Ishikawa (cell line): Measurements from ENCODE around the gene FSIP1.

Experiments used
- CEBPB ChIP-seq: IDR thresholded peaks from 2 replicates; pipeline ENCODE4 v1.6.1; 2012
- CREB1 ChIP-seq: IDR thresholded peaks from 2 replicates; pipeline ENCODE4 v1.6.1; 2012; ENCODE audit warnings: low read depth
- EGR1 ChIP-seq: IDR thresholded peaks from 2 replicates; pipeline ENCODE4 v1.6.1; 2012
- EP300 ChIP-seq: IDR thresholded peaks from 2 replicates; pipeline ENCODE4 v1.6.1; 2012; ENCODE audit warnings: borderline replicate concordance
- FOXM1 ChIP-seq: IDR thresholded peaks from 2 replicates; pipeline ENCODE4 v1.6.1; 2012; ENCODE audit warnings: low read depth, borderline replicate concordance
- NFIC ChIP-seq: IDR thresholded peaks from 2 replicates; pipeline ENCODE4 v1.6.1; 2012
- RAD21 ChIP-seq: IDR thresholded peaks from 2 replicates; pipeline ENCODE4 v1.6.1; 2012; ENCODE audit warnings: low read depth
- USF1 ChIP-seq: IDR thresholded peaks from 2 replicates; pipeline ENCODE4 v1.6.1; 2012
- ZBTB7A ChIP-seq: IDR thresholded peaks from 2 replicates; pipeline ENCODE4 v1.6.1; 2012; ENCODE audit warnings: low read depth
- TF ChIP-seq, protein P1 (sequence below): IDR thresholded peaks from 2 replicates; pipeline ENCODE4 v1.6.1; 2012; ENCODE audit warnings: low read depth, mild to moderate bottlenecking
- TF ChIP-seq, protein P2 (sequence below): IDR thresholded peaks from 2 replicates; pipeline ENCODE4 v1.6.1; 2012

DNA sequence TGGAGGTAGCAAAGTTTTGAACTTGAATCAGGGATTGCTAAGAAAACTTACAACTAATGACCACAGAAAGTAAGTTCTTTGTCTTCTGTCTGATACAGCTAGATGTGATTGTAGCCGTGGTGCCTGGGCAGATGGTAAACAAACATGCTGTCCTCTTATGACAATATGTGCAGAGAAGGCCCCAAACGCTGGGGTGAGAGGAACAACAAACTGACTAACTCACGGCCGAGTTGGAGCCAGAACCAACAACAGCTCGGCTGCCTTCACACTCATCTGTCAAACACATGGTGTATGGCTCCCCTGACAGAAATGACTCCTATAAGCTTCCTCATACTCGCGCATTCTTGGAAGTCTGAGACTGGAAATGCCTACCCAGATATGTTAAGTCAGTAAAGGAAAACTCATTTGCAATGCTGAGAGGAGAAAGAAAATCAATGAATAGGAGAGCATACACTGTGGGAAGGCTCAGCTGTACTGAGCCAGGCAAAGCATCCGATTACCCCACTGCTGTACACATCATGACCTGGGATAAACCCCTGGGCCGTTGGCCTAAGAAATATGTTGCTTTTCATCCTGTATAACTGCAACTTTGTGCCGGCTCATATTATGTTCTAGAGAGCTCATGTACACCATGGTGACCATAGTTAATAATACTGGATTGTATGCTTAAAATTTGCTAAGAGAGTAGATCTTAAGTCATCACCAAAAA is 196.1 kb downstream of the FSIP1 start:
- TF ChIP-seq EP300 = no peak
- no peak for TF ChIP-seq ZBTB7A
- TF ChIP-seq, protein P1, sequence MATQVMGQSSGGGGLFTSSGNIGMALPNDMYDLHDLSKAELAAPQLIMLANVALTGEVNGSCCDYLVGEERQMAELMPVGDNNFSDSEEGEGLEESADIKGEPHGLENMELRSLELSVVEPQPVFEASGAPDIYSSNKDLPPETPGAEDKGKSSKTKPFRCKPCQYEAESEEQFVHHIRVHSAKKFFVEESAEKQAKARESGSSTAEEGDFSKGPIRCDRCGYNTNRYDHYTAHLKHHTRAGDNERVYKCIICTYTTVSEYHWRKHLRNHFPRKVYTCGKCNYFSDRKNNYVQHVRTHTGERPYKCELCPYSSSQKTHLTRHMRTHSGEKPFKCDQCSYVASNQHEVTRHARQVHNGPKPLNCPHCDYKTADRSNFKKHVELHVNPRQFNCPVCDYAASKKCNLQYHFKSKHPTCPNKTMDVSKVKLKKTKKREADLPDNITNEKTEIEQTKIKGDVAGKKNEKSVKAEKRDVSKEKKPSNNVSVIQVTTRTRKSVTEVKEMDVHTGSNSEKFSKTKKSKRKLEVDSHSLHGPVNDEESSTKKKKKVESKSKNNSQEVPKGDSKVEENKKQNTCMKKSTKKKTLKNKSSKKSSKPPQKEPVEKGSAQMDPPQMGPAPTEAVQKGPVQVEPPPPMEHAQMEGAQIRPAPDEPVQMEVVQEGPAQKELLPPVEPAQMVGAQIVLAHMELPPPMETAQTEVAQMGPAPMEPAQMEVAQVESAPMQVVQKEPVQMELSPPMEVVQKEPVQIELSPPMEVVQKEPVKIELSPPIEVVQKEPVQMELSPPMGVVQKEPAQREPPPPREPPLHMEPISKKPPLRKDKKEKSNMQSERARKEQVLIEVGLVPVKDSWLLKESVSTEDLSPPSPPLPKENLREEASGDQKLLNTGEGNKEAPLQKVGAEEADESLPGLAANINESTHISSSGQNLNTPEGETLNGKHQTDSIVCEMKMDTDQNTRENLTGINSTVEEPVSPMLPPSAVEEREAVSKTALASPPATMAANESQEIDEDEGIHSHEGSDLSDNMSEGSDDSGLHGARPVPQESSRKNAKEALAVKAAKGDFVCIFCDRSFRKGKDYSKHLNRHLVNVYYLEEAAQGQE = no peak
- TF ChIP-seq EGR1 = no peak
- TF ChIP-seq, protein P2, sequence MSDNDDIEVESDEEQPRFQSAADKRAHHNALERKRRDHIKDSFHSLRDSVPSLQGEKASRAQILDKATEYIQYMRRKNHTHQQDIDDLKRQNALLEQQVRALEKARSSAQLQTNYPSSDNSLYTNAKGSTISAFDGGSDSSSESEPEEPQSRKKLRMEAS = no peak
- TF ChIP-seq NFIC = no peak
- no peak for TF ChIP-seq RAD21
- no peak for TF ChIP-seq CREB1
- TF ChIP-seq FOXM1 = no peak
- no peak for TF ChIP-seq CEBPB
- TF ChIP-seq USF1 = no peak
